GM12878 (cell line): ENCODE measurements around the gene RAD54L2. TPM values are rescaled to one million over a fixed set of nuclear protein-coding genes. Genes with fewer than 3 reads are reported as not detected.

Experiments used
- CREB1 ChIP-seq: IDR thresholded peaks from 2 replicates; pipeline ENCODE4 v1.6.1; 2012; ENCODE audit warnings: low read depth, mild to moderate bottlenecking, inconsistent platforms
- E2F4 ChIP-seq: IDR thresholded peaks from 2 replicates; pipeline ENCODE4 v1.6.1; 2012; ENCODE audit warnings: low read depth, low read length, improper control_type of control experiment
- EGR1 ChIP-seq, 2 experiments: IDR thresholded peaks; 1 replicate in 1 of 2; 2 replicates in 1 of 2; pipeline ENCODE4 v1.6.1; 2011 to 2012; ENCODE audit warnings: low read depth in 2 of 2, low read length in 2 of 2, borderline replicate concordance in 1 of 2, mild to moderate bottlenecking in 1 of 2, moderate library complexity in 1 of 2
- HDAC6 ChIP-seq: fragments of 200-600 bp; sonication (generic); IDR thresholded peaks from one replicate; pipeline ENCODE4 v1.8.0; 2017; ENCODE audit warnings: antibody characterized with exemption; ENCODE audit not compliant: unreplicated experiment
- IKZF1 ChIP-seq: fragments of 450-650 bp; conservative IDR thresholded peaks from 2 replicates; pipeline ENCODE4 v1.6.1; 2017; ENCODE audit warnings: antibody characterized with exemption, mild to moderate bottlenecking
- IRF5 ChIP-seq: fragments of 450-650 bp; IDR thresholded peaks from 2 replicates; pipeline ENCODE4 v1.6.1; 2017; ENCODE audit warnings: borderline replicate concordance
- POLR2A ChIP-seq: IDR thresholded peaks from 2 replicates; pipeline ENCODE4 v1.6.1; 2011; ENCODE audit warnings: low read depth, mild to moderate bottlenecking, low read length
- SP1 ChIP-seq: IDR thresholded peaks from one replicate; pipeline ENCODE4 v1.6.1; 2011; ENCODE audit warnings: low read depth, low read length
- ZNF207 ChIP-seq: fragments of 450-650 bp; IDR thresholded peaks from 2 replicates; pipeline ENCODE4 v1.6.1; 2014; ENCODE audit warnings: antibody characterized with exemption, mild to moderate bottlenecking, borderline replicate concordance
- ZNF687 ChIP-seq: fragments of 450-650 bp; IDR thresholded peaks from 2 replicates; pipeline ENCODE4 v1.6.1; 2017; ENCODE audit warnings: mild to moderate bottlenecking, moderate library complexity
- polyA plus RNA-seq, 11 experiments: library from polyadenylated mRNA; depleted of rRNA in 4 of 11; unstranded in 6 of 11; stranded (reverse) in 5 of 11; fragments of >200 nt; fragmentation: Nextera tagmentation in 4 of 11; fragmentation: Illumina TruSeq in 1 of 11; extraction: Ambion mirVana in 4 of 11; extraction: Trizol in 1 of 11; gene quantifications; 1 replicate in 1 of 11; 2 replicates in 10 of 11; pipeline versions ENCODE4 v1.2.1 to v1.2.3, GENCODE V29; 2011 to 2016; ENCODE audit warnings: inconsistent platforms in 2 of 11, missing spikeins in 2 of 11, low read depth in 1 of 11
- total RNA-seq, 4 experiments: library from RNA; depleted of rRNA in 3 of 4; stranded (reverse); fragments of >200 nt in 3 of 4; fragmentation: Illumina TruSeq in 1 of 4; extraction: Trizol in 1 of 4; gene quantifications; 2 replicates each; pipeline versions ENCODE4 v1.2.1 to v1.2.3, GENCODE V29; 2013 to 2021
- TF ChIP-seq, protein P1 (sequence below): IDR thresholded peaks from 2 replicates; pipeline ENCODE4 v1.6.1; 2012; ENCODE audit warnings: mild to moderate bottlenecking, low read depth, low read length
- TF ChIP-seq, protein P2 (sequence below): fragments of 450-650 bp; IDR thresholded peaks from 2 replicates; pipeline ENCODE4 v1.6.1; 2017; ENCODE audit warnings: antibody characterized with exemption, mild to moderate bottlenecking, moderate library complexity

Gene RAD54L2
- total and polyA plus RNA-seq, 10 of the 15 experiments (the other 5 are each of a cell fraction or from before 2014, with no cell fraction given), result 2.2 to 23.8 (median 11.1) TPM

DNA sequence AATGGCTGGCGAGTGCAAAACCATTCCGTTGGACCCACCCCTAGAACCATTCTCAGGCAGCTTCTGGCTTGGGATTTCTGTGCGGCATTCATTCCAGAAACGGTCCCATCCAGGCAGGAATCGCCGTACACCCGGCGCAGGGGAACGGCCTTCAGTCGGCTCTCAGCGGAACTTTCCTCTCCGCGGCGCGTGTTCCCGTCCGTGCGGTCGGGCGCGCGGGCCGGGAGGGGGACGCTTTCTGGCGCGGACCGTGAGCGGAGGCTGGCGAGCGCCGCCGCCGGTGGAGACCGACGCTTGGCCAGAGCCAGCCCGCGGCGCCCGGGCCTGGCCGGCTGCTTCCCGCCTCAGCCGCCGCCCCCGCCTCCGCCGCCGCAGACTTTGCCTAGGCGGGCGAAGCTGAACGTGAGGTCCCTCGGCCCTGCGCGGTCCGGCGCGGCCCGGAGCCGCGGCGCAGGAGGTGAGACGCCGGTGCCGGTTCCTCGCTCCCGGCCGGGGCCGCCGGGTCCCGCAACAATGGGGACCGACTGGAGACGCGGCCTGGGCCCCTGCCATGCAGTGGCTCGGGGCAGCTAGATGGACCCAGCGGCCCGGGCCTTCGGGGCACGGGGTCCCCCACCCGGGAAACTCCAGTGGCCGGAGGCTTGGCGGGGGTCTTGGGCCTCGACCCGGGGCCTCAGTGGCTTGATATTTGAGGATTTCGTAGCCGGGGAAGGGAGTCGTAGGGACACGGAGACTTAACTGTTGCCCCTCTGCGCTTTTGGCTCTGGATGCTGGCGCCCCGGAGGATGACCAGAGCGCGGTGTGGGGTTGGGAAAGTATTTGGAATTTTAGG, at the start of gene RAD54L2 (continued):
- peak; percentile 98 for TF ChIP-seq IKZF1
- TF ChIP-seq, protein P1, sequence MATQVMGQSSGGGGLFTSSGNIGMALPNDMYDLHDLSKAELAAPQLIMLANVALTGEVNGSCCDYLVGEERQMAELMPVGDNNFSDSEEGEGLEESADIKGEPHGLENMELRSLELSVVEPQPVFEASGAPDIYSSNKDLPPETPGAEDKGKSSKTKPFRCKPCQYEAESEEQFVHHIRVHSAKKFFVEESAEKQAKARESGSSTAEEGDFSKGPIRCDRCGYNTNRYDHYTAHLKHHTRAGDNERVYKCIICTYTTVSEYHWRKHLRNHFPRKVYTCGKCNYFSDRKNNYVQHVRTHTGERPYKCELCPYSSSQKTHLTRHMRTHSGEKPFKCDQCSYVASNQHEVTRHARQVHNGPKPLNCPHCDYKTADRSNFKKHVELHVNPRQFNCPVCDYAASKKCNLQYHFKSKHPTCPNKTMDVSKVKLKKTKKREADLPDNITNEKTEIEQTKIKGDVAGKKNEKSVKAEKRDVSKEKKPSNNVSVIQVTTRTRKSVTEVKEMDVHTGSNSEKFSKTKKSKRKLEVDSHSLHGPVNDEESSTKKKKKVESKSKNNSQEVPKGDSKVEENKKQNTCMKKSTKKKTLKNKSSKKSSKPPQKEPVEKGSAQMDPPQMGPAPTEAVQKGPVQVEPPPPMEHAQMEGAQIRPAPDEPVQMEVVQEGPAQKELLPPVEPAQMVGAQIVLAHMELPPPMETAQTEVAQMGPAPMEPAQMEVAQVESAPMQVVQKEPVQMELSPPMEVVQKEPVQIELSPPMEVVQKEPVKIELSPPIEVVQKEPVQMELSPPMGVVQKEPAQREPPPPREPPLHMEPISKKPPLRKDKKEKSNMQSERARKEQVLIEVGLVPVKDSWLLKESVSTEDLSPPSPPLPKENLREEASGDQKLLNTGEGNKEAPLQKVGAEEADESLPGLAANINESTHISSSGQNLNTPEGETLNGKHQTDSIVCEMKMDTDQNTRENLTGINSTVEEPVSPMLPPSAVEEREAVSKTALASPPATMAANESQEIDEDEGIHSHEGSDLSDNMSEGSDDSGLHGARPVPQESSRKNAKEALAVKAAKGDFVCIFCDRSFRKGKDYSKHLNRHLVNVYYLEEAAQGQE, result peak; percentile 45; the same call in 1 of the 2 replicates
- peak; percentile 75 for TF ChIP-seq SP1
- peak; percentile 87 for TF ChIP-seq ZNF687
- TF ChIP-seq, protein P2, sequence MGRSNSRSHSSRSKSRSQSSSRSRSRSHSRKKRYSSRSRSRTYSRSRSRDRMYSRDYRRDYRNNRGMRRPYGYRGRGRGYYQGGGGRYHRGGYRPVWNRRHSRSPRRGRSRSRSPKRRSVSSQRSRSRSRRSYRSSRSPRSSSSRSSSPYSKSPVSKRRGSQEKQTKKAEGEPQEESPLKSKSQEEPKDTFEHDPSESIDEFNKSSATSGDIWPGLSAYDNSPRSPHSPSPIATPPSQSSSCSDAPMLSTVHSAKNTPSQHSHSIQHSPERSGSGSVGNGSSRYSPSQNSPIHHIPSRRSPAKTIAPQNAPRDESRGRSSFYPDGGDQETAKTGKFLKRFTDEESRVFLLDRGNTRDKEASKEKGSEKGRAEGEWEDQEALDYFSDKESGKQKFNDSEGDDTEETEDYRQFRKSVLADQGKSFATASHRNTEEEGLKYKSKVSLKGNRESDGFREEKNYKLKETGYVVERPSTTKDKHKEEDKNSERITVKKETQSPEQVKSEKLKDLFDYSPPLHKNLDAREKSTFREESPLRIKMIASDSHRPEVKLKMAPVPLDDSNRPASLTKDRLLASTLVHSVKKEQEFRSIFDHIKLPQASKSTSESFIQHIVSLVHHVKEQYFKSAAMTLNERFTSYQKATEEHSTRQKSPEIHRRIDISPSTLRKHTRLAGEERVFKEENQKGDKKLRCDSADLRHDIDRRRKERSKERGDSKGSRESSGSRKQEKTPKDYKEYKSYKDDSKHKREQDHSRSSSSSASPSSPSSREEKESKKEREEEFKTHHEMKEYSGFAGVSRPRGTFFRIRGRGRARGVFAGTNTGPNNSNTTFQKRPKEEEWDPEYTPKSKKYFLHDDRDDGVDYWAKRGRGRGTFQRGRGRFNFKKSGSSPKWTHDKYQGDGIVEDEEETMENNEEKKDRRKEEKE, result peak; percentile 68; the same call in 1 of the 2 replicates
- no peak for TF ChIP-seq IRF5
- peak; percentile 97 for TF ChIP-seq ZNF207
- TF ChIP-seq E2F4, result no peak
- TF ChIP-seq HDAC6, result peak; percentile 47
- TF ChIP-seq POLR2A, result peak; percentile 87
- peak; percentile 64 for TF ChIP-seq CREB1
- peak; percentile 58 to 65 for TF ChIP-seq EGR1 (IDR thresholded peaks at IDR 0.05; ENCODE audit: borderline replicate concordance in 1 of 2, low read depth in 2 of 2, low read length in 2 of 2)
